HCT116 (cell line): Measurements from ENCODE around the gene RTL1. TPM values are rescaled to one million over a fixed set of nuclear protein-coding genes. Genes with fewer than 3 reads are reported as not detected.

ENCODE experiments used
- ATAC-seq: fragments of 200-7000 bp; cut with Tn5 transposase; 2 replicates; pipeline ENCODE4 v1.9.1; 2020; ENCODE audit warnings: mild to moderate bottlenecking, moderate library complexity
- BruUV-seq: library from RNA; stranded (reverse); fragments of 400-500 nt; replicated peaks from 2 replicates; lab custom pipeline; 2021; lab: Mats Ljungman, UMichigan
- CTCF ChIA-PET: fragments of 300-600 bp; sonication (Branson Sonifier 250); formaldehyde crosslinking; loops from one replicate; lab custom pipeline; 2021; ENCODE audit warnings: antibody characterized with exemption; lab: Charles Lee
- POLR2A ChIA-PET: fragments of 300-600, 350-600 bp; sonication (Branson Sonifier 250); formaldehyde crosslinking; loops from one replicate; lab custom pipeline; 2021; ENCODE audit warnings: antibody characterized with exemption; lab: Charles Lee
- RAD21 ChIA-PET, 2 experiments: fragments of 300-600 bp; sonication (Branson Sonifier 250); formaldehyde crosslinking; loops; one replicate each; lab custom pipeline; 2023; ENCODE audit warnings: low total read pairs in 2 of 2; ENCODE audit not compliant: uncharacterized antibody in 2 of 2, unreplicated experiment in 2 of 2, low non-redundant PET in 1 of 2; lab: Charles Lee
- DNase-seq: peaks from one replicate; pipeline ENCODE4 v3.0.0-alpha.2; 2010; ENCODE audit warnings: low read depth, low spot score
- H2AFZ ChIP-seq: fragments of 200-600 bp; shearing (Covaris generic), sonication (generic); 2 replicates; pipeline ENCODE4 v1.6.1; 2017; ENCODE audit warnings: low read depth, mixed run types, mixed read lengths, antibody characterized with exemption, low read length; ENCODE audit not compliant: poor library complexity, severe bottlenecking
- H3K27ac ChIP-seq: 2 replicates; pipeline ENCODE4 v1.5.1; 2012; ENCODE audit warnings: low read depth, low read length
- H3K27me3 ChIP-seq: fragments of 200-600 bp; sonication (generic); 2 replicates; pipeline ENCODE4 v1.6.1; 2016; ENCODE audit warnings: mixed run types, low read length, mixed read lengths; ENCODE audit not compliant: insufficient read depth
- H3K36me3 ChIP-seq, 2 experiments: fragments of 200-500 bp in 1 of 2; fragments of 200-600 bp in 1 of 2; sonication (Bioruptor generic) in 1 of 2; sonication (generic) in 1 of 2; 2 replicates each; pipeline versions ENCODE4 v1.5.1 to v1.6.1; 2014 to 2016; ENCODE audit warnings: low read length in 2 of 2, inconsistent platforms in 1 of 2, mixed read lengths in 1 of 2, mixed run types in 1 of 2; ENCODE audit not compliant: insufficient read depth in 2 of 2, control insufficient read depth in 1 of 2
- H3K4me1 ChIP-seq, 2 experiments: fragments of 200-600 bp in 1 of 2; sonication (generic) in 1 of 2; 2 replicates each; pipeline versions ENCODE4 v1.5.1 to v1.6.1; 2012 to 2017; ENCODE audit warnings: low read length in 2 of 2, inconsistent platforms in 1 of 2, mild to moderate bottlenecking in 1 of 2, mixed read lengths in 1 of 2, mixed run types in 1 of 2, moderate library complexity in 1 of 2; ENCODE audit not compliant: insufficient read depth in 2 of 2, control insufficient read depth in 1 of 2
- H3K4me2 ChIP-seq: fragments of 200-600 bp; sonication (generic); 2 replicates; pipeline ENCODE4 v1.6.1; 2017; ENCODE audit warnings: mixed run types, low read length, mixed read lengths
- H3K4me3 ChIP-seq, 2 experiments: fragments of 200-600 bp in 1 of 2; sonication (generic) in 1 of 2; replicated peaks in 1 of 2; 2 replicates each; pipeline ENCODE4 v1.5.1; 2011 to 2016; ENCODE audit warnings: low read length in 2 of 2, control low read depth in 1 of 2, low read depth in 1 of 2, mild to moderate bottlenecking in 1 of 2, mixed read lengths in 1 of 2, mixed run types in 1 of 2
- H3K79me2 ChIP-seq: fragments of 200-600 bp; sonication (generic); 2 replicates; pipeline ENCODE4 v1.6.1; 2017; ENCODE audit warnings: mild to moderate bottlenecking, mixed run types, low read length, moderate library complexity, mixed read lengths; ENCODE audit not compliant: insufficient read depth
- H3K9ac ChIP-seq: fragments of 200-600 bp; sonication (generic); 2 replicates; pipeline ENCODE4 v1.6.1; 2016; ENCODE audit warnings: low read length, mixed read lengths
- H3K9me2 ChIP-seq: fragments of 200-600 bp; sonication (generic), shearing (Covaris generic); 2 replicates; pipeline ENCODE4 v1.6.1; 2017; ENCODE audit warnings: mixed run types, mild to moderate bottlenecking, moderate library complexity; ENCODE audit not compliant: insufficient read depth
- H3K9me3 ChIP-seq, 2 experiments: fragments of 200-500 bp in 1 of 2; fragments of 200-600 bp in 1 of 2; sonication (Bioruptor generic) in 1 of 2; sonication (generic) in 1 of 2; 2 replicates each; pipeline ENCODE4 v1.6.1; 2014 to 2017; ENCODE audit warnings: low read length in 2 of 2, mixed read lengths in 2 of 2, inconsistent platforms in 1 of 2, low read depth in 1 of 2, mild to moderate bottlenecking in 1 of 2, mixed run types in 1 of 2, moderate library complexity in 1 of 2; ENCODE audit not compliant: control insufficient read depth in 1 of 2, insufficient read depth in 1 of 2
- H4K20me1 ChIP-seq: fragments of 200-600 bp; sonication (generic), shearing (Covaris generic); 2 replicates; pipeline ENCODE4 v1.6.1; 2017; ENCODE audit warnings: mixed run types, mild to moderate bottlenecking, moderate library complexity; ENCODE audit not compliant: insufficient read depth
- CBX3 ChIP-seq: IDR thresholded peaks from 2 replicates; pipeline ENCODE4 v1.6.1; 2012; ENCODE audit warnings: low read depth
- CEBPB ChIP-seq: IDR thresholded peaks from 2 replicates; pipeline ENCODE4 v1.6.1; 2012; ENCODE audit warnings: low read depth
- FOSL1 ChIP-seq: IDR thresholded peaks from 2 replicates; pipeline ENCODE4 v1.6.1; 2012; ENCODE audit warnings: low read depth
- POLR2A ChIP-seq: IDR thresholded peaks from 2 replicates; pipeline ENCODE4 v1.7.0; 2011; ENCODE audit warnings: borderline replicate concordance; ENCODE audit not compliant: insufficient read depth, insufficient read length; ENCODE audit errors: extremely low read depth
- RAD21 ChIP-seq: IDR thresholded peaks from 2 replicates; pipeline ENCODE4 v1.6.1; 2012; ENCODE audit warnings: low read depth, mild to moderate bottlenecking
- SIN3A ChIP-seq: IDR thresholded peaks from 2 replicates; pipeline ENCODE4 v1.6.1; 2012; ENCODE audit warnings: low read depth
- SP1 ChIP-seq: IDR thresholded peaks from 2 replicates; pipeline ENCODE4 v1.6.1; 2012; ENCODE audit warnings: low read depth
- TCF7L2 ChIP-seq: IDR thresholded peaks from 2 replicates; pipeline ENCODE4 v1.7.0; 2011; ENCODE audit warnings: borderline replicate concordance, inconsistent platforms; ENCODE audit not compliant: insufficient read depth, insufficient read length; ENCODE audit errors: extremely low read depth
- intact Hi-C: fragments of 100-400 bp; cut with micrococcal nuclease; formaldehyde crosslinking; loops from 2 replicates; pipeline ENCODE4 v1.10.0; 2022
- total RNA-seq: library from RNA; stranded (reverse); gene quantifications from one replicate; pipeline ENCODE4 v1.2.1, GENCODE V29; 2021; ENCODE audit not compliant: unreplicated experiment

Gene RTL1
- total RNA-seq, 1 experiment from 2014 or later, result not detected

GRCh38 chr14:100872259-100873095, 31.0 kb downstream of the RTL1 start:
- H3K9ac ChIP-seq, result no peak overlapping the region
- H3K27ac ChIP-seq, result no peak overlapping the region
- H3K36me3 ChIP-seq, result no peaks in the 10 kb centered on the region
- TF ChIP-seq SIN3A, result no peak
- no peak for TF ChIP-seq RAD21
- no peak for TF ChIP-seq FOSL1
- TF ChIP-seq SP1, result no peak
- no peak for TF ChIP-seq TCF7L2
- intact Hi-C loops, result no loop called here
- H3K4me1 ChIP-seq, result peaks cover 0 to 19% of the 10 kb centered on the region in 2 experiments; a peak in 2 of 4 replicates
- ChIA-PET CTCF (no interaction called here), RAD21 (no interaction called here), POLR2A (interaction anchor here (0.8 kb wide), 1 partner anchor 180 kb away, joined by 6 read pairs; no protein-coding TSS in a partner anchor)
- no peaks in the 10 kb centered on the region for H3K27me3 ChIP-seq
- no peaks in the 10 kb centered on the region for H4K20me1 ChIP-seq
- no peak overlapping the region for H2AFZ ChIP-seq
- H3K9me3 ChIP-seq, result no peaks in the 10 kb centered on the region
- BruUV-seq, result no TSS peak
- peak overlapping the region; percentile 52; the same call in 1 of the 2 replicates for H3K4me2 ChIP-seq
- no peaks in the 10 kb centered on the region for H3K9me2 ChIP-seq
- peak; percentile 12 for ATAC-seq
- no peak overlapping the region for H3K4me3 ChIP-seq
- no peaks in the 10 kb centered on the region for H3K79me2 ChIP-seq
- DNase-seq, result no peak

- H3K79me2 ChIP-seq, result no peaks in the 10 kb centered on the region
- BruUV-seq, result no TSS peak
- peak; percentile 69 for DNase-seq
- POLR2A ChIA-PET, result no interaction called here
- H3K4me2 ChIP-seq, result peak overlapping the region; percentile 52
- H3K9me3 ChIP-seq, result no peaks in the 10 kb centered on the region
- RAD21 ChIA-PET, result no interaction called here
- H3K4me3 ChIP-seq, result peak overlapping the region; percentile 22 to 26; a peak in 3 of 4 replicates
- no peaks in the 10 kb centered on the region for H3K9me2 ChIP-seq
- H3K4me1 ChIP-seq, result peaks cover 0 to 19% of the 10 kb centered on the region in 2 experiments; a peak in 2 of 4 replicates
- CTCF ChIA-PET, result no interaction called here
- TF ChIP-seq TCF7L2 (peak; percentile 14), CBX3 (no peak; the same call in 1 of the 2 replicates), POLR2A (no peak), CEBPB (no peak)
- no peak overlapping the region for H3K27ac ChIP-seq
- intact Hi-C loops, result no loop called here
- no peak overlapping the region for H2AFZ ChIP-seq
- H4K20me1 ChIP-seq, result no peaks in the 10 kb centered on the region
- no peak overlapping the region for H3K9ac ChIP-seq
- no peaks in the 10 kb centered on the region for H3K27me3 ChIP-seq
- peak; percentile 84 for ATAC-seq
- no peaks in the 10 kb centered on the region for H3K36me3 ChIP-seq
Observed at GRCh38 chr14:100871234-100872186, 32.0 kb downstream of the RTL1 start.
